GM12865 (cell line): ENCODE results near the gene ZC3H6.

Source experiments
- DNase-seq: peaks from one replicate; pipeline ENCODE4 v3.0.0; 2010; ENCODE audit warnings: low read depth
- H3K4me3 ChIP-seq: 2 replicates; pipeline ENCODE4 v1.5.1; 2011; ENCODE audit warnings: mild to moderate bottlenecking, low read depth, low read length, control low read depth
- TF ChIP-seq, protein P1 (sequence below): IDR thresholded peaks from 2 replicates; pipeline ENCODE4 v1.5.1; 2011; ENCODE audit warnings: low read length, control low read depth, low read depth, inconsistent platforms; ENCODE audit not compliant: insufficient read depth; ENCODE audit errors: missing control alignments

ZC3H6 gene

GRCh38 chr2:112251271-112251670, 24.1 kb upstream of the ZC3H6 start:
- DNase-seq = no peak
- TF ChIP-seq, protein P1, sequence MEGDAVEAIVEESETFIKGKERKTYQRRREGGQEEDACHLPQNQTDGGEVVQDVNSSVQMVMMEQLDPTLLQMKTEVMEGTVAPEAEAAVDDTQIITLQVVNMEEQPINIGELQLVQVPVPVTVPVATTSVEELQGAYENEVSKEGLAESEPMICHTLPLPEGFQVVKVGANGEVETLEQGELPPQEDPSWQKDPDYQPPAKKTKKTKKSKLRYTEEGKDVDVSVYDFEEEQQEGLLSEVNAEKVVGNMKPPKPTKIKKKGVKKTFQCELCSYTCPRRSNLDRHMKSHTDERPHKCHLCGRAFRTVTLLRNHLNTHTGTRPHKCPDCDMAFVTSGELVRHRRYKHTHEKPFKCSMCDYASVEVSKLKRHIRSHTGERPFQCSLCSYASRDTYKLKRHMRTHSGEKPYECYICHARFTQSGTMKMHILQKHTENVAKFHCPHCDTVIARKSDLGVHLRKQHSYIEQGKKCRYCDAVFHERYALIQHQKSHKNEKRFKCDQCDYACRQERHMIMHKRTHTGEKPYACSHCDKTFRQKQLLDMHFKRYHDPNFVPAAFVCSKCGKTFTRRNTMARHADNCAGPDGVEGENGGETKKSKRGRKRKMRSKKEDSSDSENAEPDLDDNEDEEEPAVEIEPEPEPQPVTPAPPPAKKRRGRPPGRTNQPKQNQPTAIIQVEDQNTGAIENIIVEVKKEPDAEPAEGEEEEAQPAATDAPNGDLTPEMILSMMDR = no peak
- no peak overlapping the region for H3K4me3 ChIP-seq

GRCh38 chr2:112253261-112253815, 22.1 kb upstream of the ZC3H6 start:
- H3K4me3 ChIP-seq = peak overlapping the region; percentile 87
- no peak for DNase-seq

DNA sequence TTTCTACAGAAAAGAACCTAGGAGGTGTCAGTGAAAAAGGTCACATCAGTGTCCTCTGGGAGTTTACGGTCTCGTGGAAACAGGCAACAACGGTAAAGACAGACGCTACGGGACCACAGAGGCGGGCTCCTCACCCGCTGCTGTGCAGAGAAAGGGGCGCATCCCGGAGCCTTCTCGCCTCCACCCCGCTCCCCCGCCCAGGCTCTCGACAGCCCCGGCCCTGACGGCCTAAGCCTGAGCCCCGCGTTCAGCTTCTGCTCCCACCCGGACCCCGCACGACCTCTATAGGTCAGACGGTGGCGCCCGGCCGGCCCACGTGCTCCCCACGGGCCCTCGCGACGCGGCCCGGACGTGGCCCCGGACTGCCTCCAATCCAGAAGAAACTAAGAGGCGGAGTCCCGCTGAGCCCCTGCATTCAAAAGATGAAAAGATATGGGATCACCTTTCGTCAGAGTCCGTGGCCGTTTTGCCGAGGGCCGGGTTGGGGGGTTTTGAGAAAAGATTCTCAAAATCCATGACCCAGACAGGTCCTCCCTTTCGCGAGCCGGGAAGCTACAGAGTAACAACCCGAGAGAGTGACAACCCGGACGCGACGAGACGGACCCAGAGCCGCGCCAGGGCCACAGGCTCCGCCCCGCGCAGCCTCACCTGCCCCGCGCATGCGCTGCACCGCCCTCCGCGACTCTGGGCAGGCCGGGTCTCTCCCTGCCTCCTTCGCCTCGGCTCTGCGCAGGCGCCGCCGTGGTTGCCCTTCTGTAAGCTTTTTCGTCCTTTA, 20.7 kb upstream of the ZC3H6 start, which contains the start of gene ZC3H8:
Gene ZC3H8 (minus strand): TSS at position 577 of the 775 bp plus-strand sequence. CDS start 61 bp downstream, at position 516.
- TF ChIP-seq, protein P1 = peak; percentile 8
- peak; percentile 96 for DNase-seq
- peak within 1 kb of the TSS; percentile 87 for H3K4me3 ChIP-seq

More at GRCh38 chr2:112253261-112253815, 22.1 kb upstream of the ZC3H6 start:
- TF ChIP-seq, protein P1 = no peak

DNA sequence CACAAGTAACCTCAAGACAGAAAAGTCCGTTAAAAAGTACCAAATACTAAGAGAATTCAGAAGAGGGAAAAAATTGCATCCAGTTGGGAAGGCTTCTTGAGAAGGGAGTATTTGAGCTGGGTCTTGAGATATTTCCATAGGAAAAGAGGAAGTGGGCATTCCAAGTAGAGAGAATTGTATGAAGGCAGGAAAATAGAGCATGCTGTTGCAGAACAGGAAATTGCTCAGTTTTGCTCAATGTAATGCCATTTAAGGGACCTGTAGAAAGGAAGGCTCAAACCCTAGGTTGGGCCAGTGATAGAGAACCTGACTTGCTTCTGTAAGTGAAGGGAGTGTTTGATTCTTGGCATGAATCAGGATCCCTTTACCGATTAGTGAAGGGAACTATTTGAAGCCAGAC, 19.5 kb upstream of the ZC3H6 start:
- H3K4me3 ChIP-seq = no peak overlapping the region
- TF ChIP-seq, protein P1 = no peak
- no peak for DNase-seq

DNA sequence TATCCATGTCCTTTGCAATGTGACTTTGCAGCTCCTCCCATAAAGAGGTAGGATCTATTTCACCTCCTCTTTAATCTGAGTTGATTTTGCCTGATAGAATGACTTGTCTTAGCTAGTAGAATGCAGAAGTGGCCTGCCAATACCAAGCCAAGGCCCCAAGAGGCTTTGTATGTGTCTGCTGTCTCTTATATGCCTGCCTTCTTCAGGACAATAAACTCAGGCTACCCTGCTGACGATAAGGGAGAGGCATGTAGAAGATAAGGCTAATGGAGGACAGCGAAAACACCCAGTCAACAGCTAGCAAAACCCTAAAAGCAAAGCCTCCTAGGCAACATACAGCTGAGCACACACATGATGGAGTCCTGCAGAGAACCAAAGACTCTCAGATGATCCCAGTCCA, 18.7 kb upstream of the ZC3H6 start:
- TF ChIP-seq, protein P1 = no peak

DNA sequence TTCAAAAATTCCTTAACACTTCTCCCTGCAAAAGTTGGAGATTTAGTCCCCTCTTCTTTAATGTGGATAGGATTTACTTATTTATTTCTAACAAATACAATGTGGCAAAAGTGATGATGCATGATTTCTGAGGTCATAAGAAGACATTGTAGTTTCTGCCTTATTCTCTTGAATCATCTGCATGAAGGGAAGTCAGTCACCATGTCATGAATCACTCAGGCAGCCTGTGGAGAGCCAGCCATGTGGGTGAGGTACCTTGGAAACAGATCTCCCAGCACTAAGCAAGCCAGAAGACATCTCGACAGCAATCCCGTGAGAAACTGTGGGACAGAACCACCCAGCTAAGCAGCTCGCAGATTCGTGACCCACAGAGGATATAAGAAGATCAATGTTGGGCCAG, 17.8 kb upstream of the ZC3H6 start:
- H3K4me3 ChIP-seq = no peak overlapping the region
- TF ChIP-seq, protein P1 = no peak
- no peak for DNase-seq

More for the DNA sequence above, 18.7 kb upstream of the ZC3H6 start:
- H3K4me3 ChIP-seq = no peak overlapping the region
- no peak for DNase-seq
